Measurements from ENCODE around the gene MSS51. TPM values are rescaled to one million over a fixed set of nuclear protein-coding genes. Genes with fewer than 3 reads are reported as not detected.
"Not testable (repeated sequence)": the region's sequence is repeated elsewhere in the genome, so short reads cannot be mapped to it uniquely, and the experiment has no call there.

Gene MSS51
- total RNA-seq, 1 donor: 0.73 TPM

- no peaks in the 10 kb centered on the region for H3K9me3 ChIP-seq (ENCODE audit: low read depth, low read length)
- H3K4me1 ChIP-seq (ENCODE audit: insufficient read depth, low read length): no peaks in the 10 kb centered on the region
- H3K4me3 ChIP-seq (ENCODE audit: low read length): no peak overlapping the region
- no peaks in the 10 kb centered on the region for H3K27me3 ChIP-seq (ENCODE audit: insufficient read depth, low read length)
Observed at GRCh38 chr10:73405556-73405955, 27.8 kb downstream of the MSS51 start.

GRCh38 chr10:73404690-73405089 is 28.7 kb downstream of the MSS51 start:
- Histone ChIP-seq H3K27me3 (ENCODE audit: insufficient read depth, low read length) (no peaks in the 10 kb centered on the region), H3K4me1 (ENCODE audit: insufficient read depth, low read length) (no peaks in the 10 kb centered on the region), H3K9me3 (ENCODE audit: low read depth, low read length) (no peaks in the 10 kb centered on the region), H3K4me3 (ENCODE audit: low read length) (no peak overlapping the region)

GRCh38 chr10:73401636-73402035 is 31.7 kb downstream of the MSS51 start:
- no peaks in the 10 kb centered on the region for H3K27me3 ChIP-seq (ENCODE audit: insufficient read depth, low read length)

GRCh38 chr10:73399063-73399462 is 34.3 kb downstream of the MSS51 start:
- H3K4me1 ChIP-seq (ENCODE audit: insufficient read depth, low read length): no peaks in the 10 kb centered on the region
- no peak overlapping the region for H3K4me3 ChIP-seq (ENCODE audit: low read length)
- H3K27me3 ChIP-seq (ENCODE audit: insufficient read depth, low read length): no peaks in the 10 kb centered on the region
- no peaks in the 10 kb centered on the region for H3K9me3 ChIP-seq (ENCODE audit: low read depth, low read length)

More at GRCh38 chr10:73401636-73402035, 31.7 kb downstream of the MSS51 start:
- Histone ChIP-seq H3K4me1 (ENCODE audit: insufficient read depth, low read length) (no peaks in the 10 kb centered on the region), H3K4me3 (ENCODE audit: low read length) (no peak overlapping the region), H3K9me3 (ENCODE audit: low read depth, low read length) (no peaks in the 10 kb centered on the region)

- Histone ChIP-seq H3K27me3 (ENCODE audit: insufficient read depth, low read length) (no peaks in the 10 kb centered on the region), H3K9me3 (ENCODE audit: low read depth, low read length) (no peaks in the 10 kb centered on the region), H3K4me3 (ENCODE audit: low read length) (no peak overlapping the region), H3K4me1 (ENCODE audit: insufficient read depth, low read length) (no peaks in the 10 kb centered on the region)
Observed at GRCh38 chr10:73398024-73398423, 35.3 kb downstream of the MSS51 start.

- not testable (repeated sequence) for H3K4me1 ChIP-seq (ENCODE audit: insufficient read depth, low read length)
Observed at GRCh38 chr10:73394325-73394724, 39.0 kb downstream of the MSS51 start.

GRCh38 chr10:73388228-73388627 is 45.1 kb downstream of the MSS51 start:
- Histone ChIP-seq H3K4me1 (ENCODE audit: insufficient read depth, low read length) (no peaks in the 10 kb centered on the region), H3K4me3 (ENCODE audit: low read length) (no peak overlapping the region), H3K9me3 (ENCODE audit: low read depth, low read length) (no peaks in the 10 kb centered on the region), H3K27me3 (ENCODE audit: insufficient read depth, low read length) (no peaks in the 10 kb centered on the region)

More at GRCh38 chr10:73394325-73394724, 39.0 kb downstream of the MSS51 start:
- not testable (repeated sequence) for H3K27me3 ChIP-seq (ENCODE audit: insufficient read depth, low read length); H3K9me3 ChIP-seq (ENCODE audit: low read depth, low read length); H3K4me3 ChIP-seq (ENCODE audit: low read length)

GRCh38 chr10:73386583-73386982 is 46.8 kb downstream of the MSS51 start:
- no peak overlapping the region for H3K4me3 ChIP-seq (ENCODE audit: low read length)
- no peaks in the 10 kb centered on the region for H3K27me3 ChIP-seq (ENCODE audit: insufficient read depth, low read length)
- no peaks in the 10 kb centered on the region for H3K9me3 ChIP-seq (ENCODE audit: low read depth, low read length)
- H3K4me1 ChIP-seq (ENCODE audit: insufficient read depth, low read length): no peaks in the 10 kb centered on the region

GRCh38 chr10:73379064-73379748 is 54.2 kb downstream of the MSS51 start:
- no peak overlapping the region for H3K4me3 ChIP-seq (ENCODE audit: low read length)
- H3K9me3 ChIP-seq (ENCODE audit: low read depth, low read length): no peaks in the 10 kb centered on the region
- no peaks in the 10 kb centered on the region for H3K27me3 ChIP-seq (ENCODE audit: insufficient read depth, low read length)
- H3K4me1 ChIP-seq (ENCODE audit: insufficient read depth, low read length): no peaks in the 10 kb centered on the region

- no peaks in the 10 kb centered on the region for H3K4me1 ChIP-seq (ENCODE audit: insufficient read depth, low read length)
- H3K4me3 ChIP-seq (ENCODE audit: low read length): no peak overlapping the region
- no peaks in the 10 kb centered on the region for H3K27me3 ChIP-seq (ENCODE audit: insufficient read depth, low read length)
- no peaks in the 10 kb centered on the region for H3K9me3 ChIP-seq (ENCODE audit: low read depth, low read length)
Observed at GRCh38 chr10:73376679-73377078, 56.7 kb downstream of the MSS51 start.

Other genes starting within 250 kb of the MSS51 start
- gene DNAJC9, start 186.3 kb downstream of the MSS51 start, total RNA-seq: 15.5 TPM
- 27.2 TPM for gene MRPS16, start 180.9 kb downstream of the MSS51 start, total RNA-seq
- 1.3 TPM for gene CFAP70, start 74.7 kb downstream of the MSS51 start, total RNA-seq
- 106 TPM for gene ANXA7, start 19.5 kb downstream of the MSS51 start, total RNA-seq
- 13.9 TPM for gene PPP3CB, start 62.5 kb upstream of the MSS51 start, total RNA-seq
- 1.8 TPM for gene USP54, start 157.8 kb upstream of the MSS51 start, total RNA-seq
- gene MYOZ1, start 207.9 kb upstream of the MSS51 start, total RNA-seq: not detected
- 0.10 TPM for gene SYNPO2L, start 222.5 kb upstream of the MSS51 start, total RNA-seq

Data from mononuclear cell (primary cell).